NCI-H2171 treated with DMSO at 0.1 percent for 48 hours (cell line): Measurements from ENCODE around the gene TMEM108.
A peak's percentile ranks its signal among the peaks of the same experiment; 100 is the strongest.

Experiments used
- DNase-seq: peaks from one replicate; lab custom pipeline; 2025; lab: John Stamatoyannopoulos, UW

TMEM108 gene

DNA sequence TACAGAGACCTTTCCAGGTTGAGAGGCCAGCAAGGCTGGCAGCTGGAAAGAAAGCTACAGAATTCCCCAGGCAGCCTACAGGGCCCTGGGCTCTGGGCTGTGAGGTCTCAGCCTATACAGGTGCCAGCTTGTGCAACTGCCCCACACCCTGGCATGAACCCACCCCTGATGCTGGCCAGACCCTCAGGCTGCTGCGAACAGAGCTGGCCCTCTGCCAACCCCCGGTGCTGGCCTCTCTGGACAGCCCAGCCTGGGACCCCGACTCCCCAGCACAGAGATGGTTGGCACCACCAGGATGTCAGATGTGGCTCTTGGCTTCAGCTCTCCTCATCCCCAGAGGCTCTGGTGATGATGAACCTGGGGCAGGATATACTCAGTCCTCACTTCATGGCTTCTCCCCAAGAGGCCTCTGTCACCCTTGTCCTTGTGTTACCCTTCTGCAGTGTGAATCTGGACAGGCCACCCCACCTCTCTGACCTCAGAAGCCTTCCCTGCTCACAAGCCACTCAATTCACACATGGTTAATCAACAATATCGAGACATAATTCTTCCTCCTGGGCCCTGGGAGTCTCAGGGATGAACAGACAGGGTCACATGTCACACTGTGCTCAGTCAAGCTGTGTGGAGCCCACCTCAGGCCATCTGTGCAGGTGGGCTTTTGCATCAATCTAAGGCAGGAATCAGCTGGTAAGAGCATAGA, 350.7 kb downstream of the TMEM108 start:
- peak; percentile 7 for DNase-seq

- no peak for DNase-seq
Observed at GRCh38 chr3:133390715-133391114, 352.5 kb downstream of the TMEM108 start.

DNA sequence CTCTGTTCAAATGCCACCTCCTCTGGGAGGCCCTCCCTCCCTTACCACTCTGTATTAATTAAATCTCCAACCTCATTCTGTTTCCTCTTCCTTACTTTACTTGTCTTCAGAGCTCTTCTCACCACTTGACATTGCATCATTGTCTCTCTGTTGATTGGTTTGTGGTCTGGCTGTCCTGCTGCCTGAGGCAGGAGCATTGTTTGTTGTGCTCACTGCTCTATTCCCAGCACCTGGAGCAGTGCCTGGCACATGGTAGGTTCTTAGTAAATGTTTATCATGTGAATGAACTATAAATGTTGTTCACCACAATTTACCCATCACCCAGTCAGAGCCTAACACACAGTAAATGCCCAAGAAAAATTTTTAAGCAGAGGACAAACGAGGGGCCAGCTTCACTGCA, 355.0 kb downstream of the TMEM108 start:
- DNase-seq: no peak

DNA sequence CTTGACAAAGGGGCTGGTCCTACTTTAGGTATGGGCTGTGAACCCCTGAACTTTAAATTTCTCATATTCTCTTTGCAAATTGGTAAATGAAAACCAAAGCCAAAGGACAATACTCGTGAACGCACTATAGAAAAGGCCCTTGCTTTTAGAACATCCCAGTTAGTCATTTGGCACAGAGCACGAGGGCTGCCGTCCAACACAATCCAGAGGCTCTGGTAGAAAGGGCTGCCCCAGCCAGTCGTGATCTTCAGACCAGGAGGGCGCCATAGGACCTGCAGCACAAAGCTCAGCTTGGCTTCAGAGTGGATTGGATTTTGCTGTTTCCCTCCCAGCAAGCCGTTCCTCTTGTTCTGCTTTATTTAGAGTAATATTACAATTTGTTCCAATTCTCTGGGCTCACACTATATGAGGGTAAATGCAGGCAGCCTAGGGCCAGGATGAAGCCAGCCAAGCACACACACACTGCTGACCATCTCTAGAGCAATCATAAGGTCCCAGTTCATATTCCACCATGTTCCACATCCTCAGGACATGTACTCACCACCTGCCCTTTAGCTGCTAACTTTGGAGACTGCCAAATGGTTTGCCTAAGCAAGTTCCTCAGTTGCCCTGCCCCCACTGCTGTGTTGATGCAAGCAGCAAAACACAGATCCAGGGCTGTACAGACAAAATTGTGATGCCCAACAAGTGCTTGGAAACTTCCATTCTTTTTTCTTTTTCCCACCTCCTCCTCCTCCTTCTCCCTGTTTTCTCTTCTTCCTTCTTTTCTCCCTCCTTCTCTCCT, 355.7 kb downstream of the TMEM108 start:
- DNase-seq: no peak

DNA sequence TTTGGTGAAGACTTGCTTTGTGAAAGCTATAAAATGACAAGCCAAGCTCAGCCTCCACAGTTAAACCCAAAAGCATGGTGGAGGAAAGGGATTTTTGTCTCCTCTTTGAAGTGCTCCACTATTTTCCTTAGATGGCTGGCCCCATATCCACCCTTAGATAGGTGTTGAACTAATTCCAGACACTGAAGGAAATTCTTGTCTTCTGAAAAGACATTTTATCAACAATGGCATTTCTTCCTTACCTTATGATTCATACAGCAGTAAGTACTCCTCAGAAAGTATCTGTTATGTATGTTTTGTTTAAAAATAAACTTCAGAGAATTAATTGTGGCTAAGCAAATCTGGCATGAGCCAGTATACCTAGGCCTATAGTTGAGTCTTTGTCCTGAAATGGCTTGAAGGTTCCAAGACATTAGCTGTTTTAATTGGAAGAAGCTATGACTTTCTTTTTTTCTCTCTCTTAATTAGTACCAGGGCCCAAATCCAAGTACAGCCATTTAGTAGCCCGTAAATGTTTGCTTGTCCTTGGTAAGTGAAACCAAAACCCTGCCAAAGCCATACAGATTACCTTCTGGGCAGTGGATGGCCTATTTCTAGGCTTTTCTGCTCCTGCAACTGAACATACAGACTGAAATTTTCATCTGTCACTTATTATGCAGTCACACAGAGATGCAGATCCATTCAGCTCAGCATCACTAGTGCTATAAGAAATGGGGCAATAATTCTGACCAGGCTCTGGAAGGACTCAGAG, 356.5 kb downstream of the TMEM108 start:
- no peak for DNase-seq

DNA sequence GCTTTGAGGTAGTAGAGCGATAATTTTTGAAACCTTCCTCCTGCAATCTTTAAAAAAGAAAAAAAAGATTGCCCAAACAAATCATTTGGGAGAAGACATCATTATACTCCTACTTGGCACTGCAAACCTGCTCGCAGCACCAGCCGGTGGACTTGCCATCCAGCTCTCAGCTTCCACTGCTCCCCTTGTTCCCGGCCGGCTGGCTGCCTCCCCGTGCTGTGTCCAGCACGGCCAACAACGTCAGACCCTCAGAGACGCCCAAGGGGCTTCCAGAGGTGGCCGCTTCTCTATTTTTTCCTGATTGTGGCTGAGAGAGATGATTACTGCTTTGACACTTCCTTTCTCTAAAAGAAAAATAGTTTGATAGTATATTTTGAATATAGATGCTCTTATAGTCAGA, 358.7 kb downstream of the TMEM108 start:
- no peak for DNase-seq

- no peak for DNase-seq
Observed at GRCh38 chr3:133400006-133400515, 361.9 kb downstream of the TMEM108 start, which contains the start of gene BFSP2. Gene BFSP2 (plus strand): TSS chr3:133400056. CDS start chr3:133400084, 28 bp downstream.

GRCh38 chr3:133401374-133402135, 363.4 kb downstream of the TMEM108 start:
- DNase-seq: no peak

DNA sequence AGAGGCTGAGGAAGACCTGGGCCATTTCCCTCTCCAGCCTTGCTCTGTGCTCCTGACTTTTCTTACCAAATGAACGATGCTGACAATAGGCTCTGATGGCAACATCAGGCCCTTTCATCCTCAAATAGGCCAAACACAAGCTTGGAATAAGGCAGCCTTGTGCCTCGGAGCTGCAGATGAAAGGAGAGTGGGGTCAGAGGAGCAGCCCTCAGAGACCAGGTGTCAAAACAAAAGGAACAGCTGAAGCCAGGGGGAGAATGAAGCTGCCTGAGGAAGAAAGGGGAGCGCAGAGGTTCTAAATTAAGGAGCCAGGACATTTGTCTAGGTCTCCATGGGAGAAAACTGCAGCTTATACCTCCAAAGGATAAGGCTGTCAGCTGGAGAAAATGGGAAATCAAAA, 366.7 kb downstream of the TMEM108 start:
- DNase-seq: no peak

DNA sequence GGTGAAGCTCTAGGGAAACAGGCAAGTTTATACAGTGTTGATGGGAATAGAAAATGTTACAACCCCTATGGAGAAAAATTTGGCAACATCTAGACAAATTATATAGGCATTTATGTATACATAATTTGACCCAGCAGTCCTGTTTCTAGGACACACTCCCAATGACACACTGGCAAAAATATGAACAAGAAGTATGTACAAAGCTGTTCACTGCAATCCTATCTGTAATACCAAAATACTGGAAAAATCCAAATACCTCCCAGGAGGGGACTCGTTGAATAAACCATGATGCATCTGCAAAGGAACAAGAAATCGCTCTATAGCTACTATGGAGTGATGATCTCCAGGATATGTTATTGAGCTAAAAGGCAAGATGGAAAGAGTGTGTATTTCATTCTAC, 370.2 kb downstream of the TMEM108 start:
- DNase-seq: no peak

GRCh38 chr3:133408961-133409360, 370.8 kb downstream of the TMEM108 start:
- no peak for DNase-seq

DNA sequence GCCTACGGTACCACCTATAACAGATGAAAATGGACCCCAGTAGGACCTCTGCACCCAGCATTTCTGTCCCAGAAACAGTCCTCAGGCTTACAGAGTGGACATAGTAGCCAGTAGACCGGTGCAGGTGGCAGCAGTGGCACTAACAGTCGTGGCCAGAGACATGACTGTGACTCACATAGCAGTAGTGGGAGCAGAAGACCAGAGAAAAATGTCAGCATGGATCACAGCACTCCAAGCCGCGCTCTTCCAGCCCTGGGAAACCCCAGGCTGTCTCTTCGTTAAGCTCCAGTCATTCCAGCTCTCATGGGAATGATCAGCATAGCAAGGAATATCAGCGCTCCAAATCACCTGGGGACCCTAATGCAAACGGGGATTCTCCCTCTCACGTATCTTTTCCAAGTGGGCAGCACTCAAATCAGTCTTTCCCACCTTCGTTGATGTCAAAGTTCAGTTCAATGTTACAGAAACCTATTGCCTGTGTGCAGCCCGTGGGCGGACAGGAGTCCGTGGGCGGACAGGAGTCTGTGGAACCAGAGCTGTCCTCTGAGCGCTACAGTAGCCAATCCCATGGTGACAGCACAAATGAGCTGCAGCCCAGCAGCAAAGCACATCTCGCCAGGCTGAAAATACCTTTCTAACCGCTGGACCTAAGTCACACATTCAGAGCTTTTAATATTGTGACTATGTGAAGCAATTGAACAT, 372.2 kb downstream of the TMEM108 start:
- DNase-seq: no peak

GRCh38 chr3:133412183-133413132, 374.3 kb downstream of the TMEM108 start:
- DNase-seq: no peak

GRCh38 chr3:133413161-133414020, 375.2 kb downstream of the TMEM108 start:
- no peak for DNase-seq

GRCh38 chr3:133414021-133414392, 375.8 kb downstream of the TMEM108 start:
- DNase-seq: no peak

DNA sequence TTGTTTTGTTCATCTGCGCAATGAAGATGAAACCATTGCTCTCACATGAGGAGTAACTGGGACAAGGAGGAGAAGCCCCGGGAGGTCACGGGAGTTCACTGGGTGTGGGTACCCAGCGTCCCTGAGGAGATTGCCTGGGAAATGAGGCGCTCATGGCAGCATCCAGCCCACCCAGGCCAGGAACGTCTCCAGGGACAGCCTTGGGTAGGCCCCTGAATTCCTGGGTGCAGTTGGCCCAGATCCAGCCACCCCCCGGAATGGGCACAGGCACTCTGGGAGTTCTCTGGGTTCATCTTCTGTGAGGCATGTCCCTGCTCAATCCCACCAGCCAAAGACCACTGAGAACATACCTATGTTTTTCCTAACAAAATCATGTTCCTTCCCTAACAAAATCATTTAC, 380.2 kb downstream of the TMEM108 start:
- no peak for DNase-seq

- no peak for DNase-seq
Observed at GRCh38 chr3:133419151-133419909, 381.1 kb downstream of the TMEM108 start.
